ENCODE measurements around the gene PTH2. TPM values are rescaled to one million over a fixed set of nuclear protein-coding genes. Genes with fewer than 3 reads are reported as not detected.

The PTH2 gene
- total and polyA plus RNA-seq, 10 of the 15 experiments (the other 5 are each of a cell fraction or from before 2014, with no cell fraction given): not detected

- TF ChIP-seq, protein P1, sequence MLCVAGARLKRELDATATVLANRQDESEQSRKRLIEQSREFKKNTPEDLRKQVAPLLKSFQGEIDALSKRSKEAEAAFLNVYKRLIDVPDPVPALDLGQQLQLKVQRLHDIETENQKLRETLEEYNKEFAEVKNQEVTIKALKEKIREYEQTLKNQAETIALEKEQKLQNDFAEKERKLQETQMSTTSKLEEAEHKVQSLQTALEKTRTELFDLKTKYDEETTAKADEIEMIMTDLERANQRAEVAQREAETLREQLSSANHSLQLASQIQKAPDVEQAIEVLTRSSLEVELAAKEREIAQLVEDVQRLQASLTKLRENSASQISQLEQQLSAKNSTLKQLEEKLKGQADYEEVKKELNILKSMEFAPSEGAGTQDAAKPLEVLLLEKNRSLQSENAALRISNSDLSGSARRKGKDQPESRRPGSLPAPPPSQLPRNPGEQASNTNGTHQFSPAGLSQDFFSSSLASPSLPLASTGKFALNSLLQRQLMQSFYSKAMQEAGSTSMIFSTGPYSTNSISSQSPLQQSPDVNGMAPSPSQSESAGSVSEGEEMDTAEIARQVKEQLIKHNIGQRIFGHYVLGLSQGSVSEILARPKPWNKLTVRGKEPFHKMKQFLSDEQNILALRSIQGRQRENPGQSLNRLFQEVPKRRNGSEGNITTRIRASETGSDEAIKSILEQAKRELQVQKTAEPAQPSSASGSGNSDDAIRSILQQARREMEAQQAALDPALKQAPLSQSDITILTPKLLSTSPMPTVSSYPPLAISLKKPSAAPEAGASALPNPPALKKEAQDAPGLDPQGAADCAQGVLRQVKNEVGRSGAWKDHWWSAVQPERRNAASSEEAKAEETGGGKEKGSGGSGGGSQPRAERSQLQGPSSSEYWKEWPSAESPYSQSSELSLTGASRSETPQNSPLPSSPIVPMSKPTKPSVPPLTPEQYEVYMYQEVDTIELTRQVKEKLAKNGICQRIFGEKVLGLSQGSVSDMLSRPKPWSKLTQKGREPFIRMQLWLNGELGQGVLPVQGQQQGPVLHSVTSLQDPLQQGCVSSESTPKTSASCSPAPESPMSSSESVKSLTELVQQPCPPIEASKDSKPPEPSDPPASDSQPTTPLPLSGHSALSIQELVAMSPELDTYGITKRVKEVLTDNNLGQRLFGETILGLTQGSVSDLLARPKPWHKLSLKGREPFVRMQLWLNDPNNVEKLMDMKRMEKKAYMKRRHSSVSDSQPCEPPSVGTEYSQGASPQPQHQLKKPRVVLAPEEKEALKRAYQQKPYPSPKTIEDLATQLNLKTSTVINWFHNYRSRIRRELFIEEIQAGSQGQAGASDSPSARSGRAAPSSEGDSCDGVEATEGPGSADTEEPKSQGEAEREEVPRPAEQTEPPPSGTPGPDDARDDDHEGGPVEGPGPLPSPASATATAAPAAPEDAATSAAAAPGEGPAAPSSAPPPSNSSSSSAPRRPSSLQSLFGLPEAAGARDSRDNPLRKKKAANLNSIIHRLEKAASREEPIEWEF (IDR thresholded peaks at IDR 0.05; ENCODE audit: insufficient replicate concordance, low read depth, low read length): no peak
- TF ChIP-seq, protein P2, sequence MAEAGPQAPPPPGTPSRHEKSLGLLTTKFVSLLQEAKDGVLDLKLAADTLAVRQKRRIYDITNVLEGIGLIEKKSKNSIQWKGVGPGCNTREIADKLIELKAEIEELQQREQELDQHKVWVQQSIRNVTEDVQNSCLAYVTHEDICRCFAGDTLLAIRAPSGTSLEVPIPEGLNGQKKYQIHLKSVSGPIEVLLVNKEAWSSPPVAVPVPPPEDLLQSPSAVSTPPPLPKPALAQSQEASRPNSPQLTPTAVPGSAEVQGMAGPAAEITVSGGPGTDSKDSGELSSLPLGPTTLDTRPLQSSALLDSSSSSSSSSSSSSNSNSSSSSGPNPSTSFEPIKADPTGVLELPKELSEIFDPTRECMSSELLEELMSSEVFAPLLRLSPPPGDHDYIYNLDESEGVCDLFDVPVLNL (IDR thresholded peaks at IDR 0.05; ENCODE audit: low read depth, low read length): no peak
- TF ChIP-seq BMI1 (IDR thresholded peaks at IDR 0.05; ENCODE audit: borderline replicate concordance) (no peak), TCF3 (IDR thresholded peaks at IDR 0.05; ENCODE audit: borderline replicate concordance, insufficient read depth, low read depth, low read length) (peak; percentile 68; the same call in 1 of the 2 replicates), NBN (IDR thresholded peaks at IDR 0.05) (peak; percentile 82), KAT2A (conservative IDR thresholded peaks at IDR 0.05; ENCODE audit: control insufficient read depth, low read depth, low read length) (no peak), RCOR1 (conservative IDR thresholded peaks at IDR 0.05; ENCODE audit: low read depth, low read length) (0 out of 2 replicates have a peak, but pooled peaks have one; percentile 74), POLR2AphosphoS5 (IDR thresholded peaks at IDR 0.05; ENCODE audit: low read length) (no peak), SUZ12 (IDR thresholded peaks at IDR 0.05; ENCODE audit: unreplicated experiment) (no peak), YBX1 (IDR thresholded peaks at IDR 0.05) (no peak), SREBF2 (IDR thresholded peaks at IDR 0.05; ENCODE audit: low read length) (no peak), ZSCAN29 (IDR thresholded peaks at IDR 0.05) (no peak), USF2 (IDR thresholded peaks at IDR 0.05; ENCODE audit: borderline replicate concordance, low read depth, low read length) (no peak)
These were observed 46.8 kb upstream of the PTH2 start (continued) for GRCh38 chr19:49469828-49470614.

All from GM12878 (cell line).